ENCODE results near the gene MAIP1. TPM values are rescaled to one million over a fixed set of nuclear protein-coding genes. Genes with fewer than 3 reads are reported as not detected.

MAIP1 gene
- total and polyA plus RNA-seq, 2 donors (not counting 3 experiments of a cell fraction or from before 2014, with no cell fraction given) = 12.0 to 17.7 TPM

DNA sequence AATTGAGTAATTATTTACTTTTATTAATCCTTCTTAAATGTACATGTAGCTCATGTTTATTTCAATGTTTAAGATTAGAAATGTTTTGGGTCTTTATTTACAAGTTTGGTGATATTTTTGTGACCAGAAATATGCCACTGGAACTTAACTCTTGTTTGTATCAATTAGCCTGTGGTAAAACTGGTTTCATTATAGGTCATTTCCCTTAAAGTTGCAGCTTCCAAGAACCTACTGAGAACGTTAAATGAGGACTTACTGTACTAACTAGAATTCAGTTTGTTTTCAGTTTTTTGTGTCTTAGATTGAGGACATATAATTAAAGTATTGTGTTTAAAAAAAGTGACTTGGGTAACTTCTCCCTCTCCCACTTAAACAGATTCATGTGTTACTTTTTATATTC, 4.4 kb upstream of the MAIP1 start:
- intact Hi-C loops (cut with micrococcal nuclease) (no loop called here), dilution Hi-C loops (cut with MboI; ENCODE audit: extremely low pct_ligation_motif_present, low sequenced_read_pairs) (no loop called here)
- Histone ChIP-seq H3K9me3 (replicated peaks; ENCODE audit: control insufficient read depth, insufficient read depth, low read length) (no peaks in the 10 kb centered on the region), H3K9ac (replicated peaks; ENCODE audit: extremely low read depth, insufficient read depth, low read length) (no peak overlapping the region), H3K79me2 (ENCODE audit: control insufficient read depth, insufficient read depth, low read length) (peaks cover 42% of the 10 kb centered on the region), H3K4me3 (replicated peaks in 1 of 3; ENCODE audit: insufficient read depth in 1 of 3, low read depth in 1 of 3, low read length in 3 of 3) (no peak overlapping the region), H3K4me2 (ENCODE audit: insufficient read depth, low read length) (no peak overlapping the region), H3K27ac (ENCODE audit: insufficient read depth, low read depth, low read length) (no peak overlapping the region), H4K20me1 (replicated peaks; ENCODE audit: control insufficient read depth, extremely low read depth, insufficient read depth, low read length) (no peaks in the 10 kb centered on the region), H2AFZ (ENCODE audit: low read depth, low read length) (no peak overlapping the region), H3K36me3 (ENCODE audit: control insufficient read depth in 2 of 2, extremely low read depth in 1 of 2, insufficient read depth in 2 of 2, low read length in 2 of 2) (peaks cover 4 to 6% of the 10 kb centered on the region in 2 experiments), H3K9me1 (replicated peaks; ENCODE audit: control insufficient read depth, extremely low read depth, insufficient read depth, low read length) (no peaks in the 10 kb centered on the region), H3K4me1 (ENCODE audit: control insufficient read depth, extremely low read depth, insufficient read depth, low read length) (peaks cover 10% of the 10 kb centered on the region), H3K27me3 (ENCODE audit: control insufficient read depth in 2 of 2, insufficient read depth in 2 of 2, low read length in 2 of 2) (no peaks in the 10 kb centered on the region)
- ChIA-PET POLR2A (no interaction called here), CTCF (no interaction called here)
- no peak for FAIRE-seq
- DNase-seq (ENCODE audit: low read depth, low spot score) = no peak
- TF ChIP-seq POLR2AphosphoS5 (IDR thresholded peaks at IDR 0.05; ENCODE audit: insufficient read depth, low read depth, low read length) = no peak
- BruUV-seq (replicated peaks) = no TSS peak

DNA sequence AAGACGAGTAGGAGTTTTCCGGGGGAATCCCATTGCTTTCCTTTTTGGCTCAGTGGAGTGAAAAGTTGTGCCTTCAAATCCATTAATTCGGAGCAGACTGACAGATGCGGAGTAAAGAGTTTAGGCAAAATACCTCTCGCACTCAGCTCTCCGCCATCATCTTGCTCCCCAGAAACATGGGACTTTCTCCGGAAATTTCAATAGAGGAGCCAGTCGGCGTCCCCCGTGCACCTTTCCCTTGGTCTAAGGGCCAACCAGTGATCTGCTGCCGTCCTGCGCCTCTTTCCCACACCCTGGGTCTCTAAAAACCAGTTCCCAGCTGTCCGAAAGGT, 409 bp upstream of the MAIP1 start:
- ChIA-PET CTCF (no interaction called here), POLR2A (no interaction called here)
- Histone ChIP-seq H3K79me2 (ENCODE audit: control insufficient read depth, insufficient read depth, low read length) (peaks cover 69% of the 10 kb centered on the region), H3K4me2 (ENCODE audit: insufficient read depth, low read length) (peak overlapping the region; percentile 97), H3K9ac (replicated peaks; ENCODE audit: extremely low read depth, insufficient read depth, low read length) (peak overlapping the region; percentile 85), H3K27me3 (ENCODE audit: control insufficient read depth in 2 of 2, insufficient read depth in 2 of 2, low read length in 2 of 2) (no peaks in the 10 kb centered on the region), H3K36me3 (ENCODE audit: control insufficient read depth in 2 of 2, extremely low read depth in 1 of 2, insufficient read depth in 2 of 2, low read length in 2 of 2) (peaks cover 4% of the 10 kb centered on the region in 2 experiments), H3K4me1 (ENCODE audit: control insufficient read depth, extremely low read depth, insufficient read depth, low read length) (peaks cover 18% of the 10 kb centered on the region), H3K4me3 (replicated peaks in 1 of 3; ENCODE audit: insufficient read depth in 1 of 3, low read depth in 1 of 3, low read length in 3 of 3) (peak overlapping the region; percentile 93 to 99 (median 99)), H4K20me1 (replicated peaks; ENCODE audit: control insufficient read depth, extremely low read depth, insufficient read depth, low read length) (no peaks in the 10 kb centered on the region), H3K27ac (ENCODE audit: insufficient read depth, low read depth, low read length) (peak overlapping the region; percentile 73), H3K9me1 (replicated peaks; ENCODE audit: control insufficient read depth, extremely low read depth, insufficient read depth, low read length) (no peaks in the 10 kb centered on the region), H3K9me3 (replicated peaks; ENCODE audit: control insufficient read depth, insufficient read depth, low read length) (no peaks in the 10 kb centered on the region), H2AFZ (ENCODE audit: low read depth, low read length) (peak overlapping the region; percentile 98)
- no peak for FAIRE-seq
- TSS peak; percentile 80 for BruUV-seq (replicated peaks)
- dilution Hi-C loops (cut with MboI; ENCODE audit: extremely low pct_ligation_motif_present, low sequenced_read_pairs) = no loop called here
- intact Hi-C loops (cut with micrococcal nuclease) = loop anchor here (1.0 kb wide), 1 partner anchor 44 kb away; the partner anchor contains the start of gene C2orf69
- DNase-seq (ENCODE audit: low read depth, low spot score) = no peak
- TF ChIP-seq GATA2 (IDR thresholded peaks at IDR 0.05; ENCODE audit: insufficient read depth, insufficient read length, low read depth, low read length) (no peak), EZH2 (IDR thresholded peaks at IDR 0.05; ENCODE audit: borderline replicate concordance, low read depth, low read length, severe bottlenecking) (no peak), POLR2AphosphoS5 (IDR thresholded peaks at IDR 0.05; ENCODE audit: insufficient read depth, low read depth, low read length) (no peak), POLR2A (IDR thresholded peaks at IDR 0.05; ENCODE audit: low read depth, low read length) (no peak), MYC (IDR thresholded peaks at IDR 0.05; ENCODE audit: low read depth, low read length) (no peak), JUN (IDR thresholded peaks at IDR 0.05; ENCODE audit: borderline replicate concordance, insufficient read depth, insufficient read length, low read depth) (no peak), FOS (IDR thresholded peaks at IDR 0.05; ENCODE audit: borderline replicate concordance, insufficient read depth, low read length) (no peak)
- TF ChIP-seq, protein P1, sequence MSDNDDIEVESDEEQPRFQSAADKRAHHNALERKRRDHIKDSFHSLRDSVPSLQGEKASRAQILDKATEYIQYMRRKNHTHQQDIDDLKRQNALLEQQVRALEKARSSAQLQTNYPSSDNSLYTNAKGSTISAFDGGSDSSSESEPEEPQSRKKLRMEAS (IDR thresholded peaks at IDR 0.05; ENCODE audit: insufficient read depth, insufficient read length) = no peak
- TF ChIP-seq, protein P2, sequence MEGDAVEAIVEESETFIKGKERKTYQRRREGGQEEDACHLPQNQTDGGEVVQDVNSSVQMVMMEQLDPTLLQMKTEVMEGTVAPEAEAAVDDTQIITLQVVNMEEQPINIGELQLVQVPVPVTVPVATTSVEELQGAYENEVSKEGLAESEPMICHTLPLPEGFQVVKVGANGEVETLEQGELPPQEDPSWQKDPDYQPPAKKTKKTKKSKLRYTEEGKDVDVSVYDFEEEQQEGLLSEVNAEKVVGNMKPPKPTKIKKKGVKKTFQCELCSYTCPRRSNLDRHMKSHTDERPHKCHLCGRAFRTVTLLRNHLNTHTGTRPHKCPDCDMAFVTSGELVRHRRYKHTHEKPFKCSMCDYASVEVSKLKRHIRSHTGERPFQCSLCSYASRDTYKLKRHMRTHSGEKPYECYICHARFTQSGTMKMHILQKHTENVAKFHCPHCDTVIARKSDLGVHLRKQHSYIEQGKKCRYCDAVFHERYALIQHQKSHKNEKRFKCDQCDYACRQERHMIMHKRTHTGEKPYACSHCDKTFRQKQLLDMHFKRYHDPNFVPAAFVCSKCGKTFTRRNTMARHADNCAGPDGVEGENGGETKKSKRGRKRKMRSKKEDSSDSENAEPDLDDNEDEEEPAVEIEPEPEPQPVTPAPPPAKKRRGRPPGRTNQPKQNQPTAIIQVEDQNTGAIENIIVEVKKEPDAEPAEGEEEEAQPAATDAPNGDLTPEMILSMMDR (IDR thresholded peaks at IDR 0.05; ENCODE audit: extremely low read depth in 1 of 2, insufficient read depth in 1 of 2, low read depth in 1 of 2, low read length in 2 of 2) = no peak

Measured in endothelial cell of umbilical vein (primary cell).